ENCODE measurements around the gene WNT5B. TPM values are rescaled to one million over a fixed set of nuclear protein-coding genes. Genes with fewer than 3 reads are reported as not detected.

Gene WNT5B
- total and polyA plus RNA-seq, 9 of the 15 experiments (the other 6 are each of a cell fraction or from before 2014, with no cell fraction given): 0.42 to 16.8 (median 5.4) TPM

GRCh38 chr12:1619587-1619986 is 9.4 kb upstream of the WNT5B start (continued):
- TF ChIP-seq, protein P1, sequence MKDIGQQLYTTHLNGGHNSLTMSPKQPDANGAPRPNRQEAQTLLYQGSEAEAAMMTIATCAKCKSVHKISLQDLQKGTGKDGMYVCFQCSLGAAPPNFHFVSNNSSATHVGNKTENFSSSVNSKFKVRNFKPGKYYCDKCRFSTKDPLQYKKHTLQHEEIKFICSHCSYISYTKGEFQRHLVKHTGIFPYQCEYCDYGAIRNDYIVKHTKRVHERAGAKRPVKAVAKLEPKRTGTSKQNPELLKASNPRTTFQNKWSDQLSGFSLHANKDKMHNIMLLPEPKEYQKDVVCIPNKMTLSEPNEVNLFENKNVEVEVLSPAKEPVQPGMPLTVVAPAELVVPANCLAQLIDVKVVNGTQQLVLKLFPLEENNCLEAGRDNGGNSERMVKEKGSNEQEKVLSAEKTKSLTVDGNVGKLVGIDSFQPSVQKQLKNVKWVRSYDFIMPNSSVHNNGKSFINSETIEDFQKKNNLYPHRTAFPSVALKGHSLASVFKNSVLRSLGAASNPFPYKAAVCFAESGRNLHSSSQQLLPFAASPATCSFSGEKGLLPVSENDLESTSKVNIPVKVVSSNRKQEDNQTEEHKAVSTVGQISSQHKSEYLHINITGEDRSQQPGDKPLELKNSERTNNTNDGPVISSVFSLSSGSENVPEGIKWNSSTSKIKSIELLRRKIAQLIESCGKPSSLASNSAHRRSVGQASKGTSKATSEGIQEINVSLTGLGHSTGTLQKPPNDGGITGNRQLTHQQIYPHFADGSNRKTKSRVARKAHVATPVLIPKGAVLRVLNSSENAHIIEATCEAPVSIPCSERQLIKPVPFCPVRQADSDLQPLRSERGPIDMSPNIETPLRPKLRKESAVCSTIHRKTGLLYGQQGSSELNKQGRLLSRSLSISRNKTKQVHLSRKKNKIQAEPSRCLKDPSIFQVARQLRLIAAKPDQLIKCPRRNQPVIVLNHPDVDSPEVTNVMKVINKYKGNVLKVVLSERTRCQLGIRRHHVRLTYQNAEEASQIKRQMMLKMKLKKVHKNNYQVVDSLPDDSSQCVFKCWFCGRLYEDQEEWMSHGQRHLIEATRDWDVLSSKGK (CRISPR knock-in tag; IDR thresholded peaks at IDR 0.05): no peak
- TF ChIP-seq, protein P2, sequence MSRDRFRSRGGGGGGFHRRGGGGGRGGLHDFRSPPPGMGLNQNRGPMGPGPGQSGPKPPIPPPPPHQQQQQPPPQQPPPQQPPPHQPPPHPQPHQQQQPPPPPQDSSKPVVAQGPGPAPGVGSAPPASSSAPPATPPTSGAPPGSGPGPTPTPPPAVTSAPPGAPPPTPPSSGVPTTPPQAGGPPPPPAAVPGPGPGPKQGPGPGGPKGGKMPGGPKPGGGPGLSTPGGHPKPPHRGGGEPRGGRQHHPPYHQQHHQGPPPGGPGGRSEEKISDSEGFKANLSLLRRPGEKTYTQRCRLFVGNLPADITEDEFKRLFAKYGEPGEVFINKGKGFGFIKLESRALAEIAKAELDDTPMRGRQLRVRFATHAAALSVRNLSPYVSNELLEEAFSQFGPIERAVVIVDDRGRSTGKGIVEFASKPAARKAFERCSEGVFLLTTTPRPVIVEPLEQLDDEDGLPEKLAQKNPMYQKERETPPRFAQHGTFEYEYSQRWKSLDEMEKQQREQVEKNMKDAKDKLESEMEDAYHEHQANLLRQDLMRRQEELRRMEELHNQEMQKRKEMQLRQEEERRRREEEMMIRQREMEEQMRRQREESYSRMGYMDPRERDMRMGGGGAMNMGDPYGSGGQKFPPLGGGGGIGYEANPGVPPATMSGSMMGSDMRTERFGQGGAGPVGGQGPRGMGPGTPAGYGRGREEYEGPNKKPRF (IDR thresholded peaks at IDR 0.05; ENCODE audit: low read depth, low read length): no peak
- TF ChIP-seq RBM22 (IDR thresholded peaks at IDR 0.05; ENCODE audit: low read depth, low read length, poor library complexity, severe bottlenecking): no peak
- TF ChIP-seq GABPA (tag; conservative IDR thresholded peaks at IDR 0.05; ENCODE audit: low read depth): no peak
- peak; percentile 90 for TF ChIP-seq ZNF316 (IDR thresholded peaks at IDR 0.05)
- no peak for TF ChIP-seq HCFC1 (IDR thresholded peaks at IDR 0.05; ENCODE audit: low read depth, low read length)
- TF ChIP-seq DDX20 (tag; IDR thresholded peaks at IDR 0.05; ENCODE audit: low read depth): no peak
- TF ChIP-seq CEBPB (tag; IDR thresholded peaks at IDR 0.05): no peak
- no peak for TF ChIP-seq NR3C1 (CRISPR knock-in tag; IDR thresholded peaks at IDR 0.05)
- TF ChIP-seq ASH1L (IDR thresholded peaks at IDR 0.05; ENCODE audit: borderline replicate concordance, low read depth, partially characterized antibody): no peak
- TF ChIP-seq, protein P3, sequence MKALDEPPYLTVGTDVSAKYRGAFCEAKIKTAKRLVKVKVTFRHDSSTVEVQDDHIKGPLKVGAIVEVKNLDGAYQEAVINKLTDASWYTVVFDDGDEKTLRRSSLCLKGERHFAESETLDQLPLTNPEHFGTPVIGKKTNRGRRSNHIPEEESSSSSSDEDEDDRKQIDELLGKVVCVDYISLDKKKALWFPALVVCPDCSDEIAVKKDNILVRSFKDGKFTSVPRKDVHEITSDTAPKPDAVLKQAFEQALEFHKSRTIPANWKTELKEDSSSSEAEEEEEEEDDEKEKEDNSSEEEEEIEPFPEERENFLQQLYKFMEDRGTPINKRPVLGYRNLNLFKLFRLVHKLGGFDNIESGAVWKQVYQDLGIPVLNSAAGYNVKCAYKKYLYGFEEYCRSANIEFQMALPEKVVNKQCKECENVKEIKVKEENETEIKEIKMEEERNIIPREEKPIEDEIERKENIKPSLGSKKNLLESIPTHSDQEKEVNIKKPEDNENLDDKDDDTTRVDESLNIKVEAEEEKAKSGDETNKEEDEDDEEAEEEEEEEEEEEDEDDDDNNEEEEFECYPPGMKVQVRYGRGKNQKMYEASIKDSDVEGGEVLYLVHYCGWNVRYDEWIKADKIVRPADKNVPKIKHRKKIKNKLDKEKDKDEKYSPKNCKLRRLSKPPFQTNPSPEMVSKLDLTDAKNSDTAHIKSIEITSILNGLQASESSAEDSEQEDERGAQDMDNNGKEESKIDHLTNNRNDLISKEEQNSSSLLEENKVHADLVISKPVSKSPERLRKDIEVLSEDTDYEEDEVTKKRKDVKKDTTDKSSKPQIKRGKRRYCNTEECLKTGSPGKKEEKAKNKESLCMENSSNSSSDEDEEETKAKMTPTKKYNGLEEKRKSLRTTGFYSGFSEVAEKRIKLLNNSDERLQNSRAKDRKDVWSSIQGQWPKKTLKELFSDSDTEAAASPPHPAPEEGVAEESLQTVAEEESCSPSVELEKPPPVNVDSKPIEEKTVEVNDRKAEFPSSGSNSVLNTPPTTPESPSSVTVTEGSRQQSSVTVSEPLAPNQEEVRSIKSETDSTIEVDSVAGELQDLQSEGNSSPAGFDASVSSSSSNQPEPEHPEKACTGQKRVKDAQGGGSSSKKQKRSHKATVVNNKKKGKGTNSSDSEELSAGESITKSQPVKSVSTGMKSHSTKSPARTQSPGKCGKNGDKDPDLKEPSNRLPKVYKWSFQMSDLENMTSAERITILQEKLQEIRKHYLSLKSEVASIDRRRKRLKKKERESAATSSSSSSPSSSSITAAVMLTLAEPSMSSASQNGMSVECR (CRISPR knock-in tag; IDR thresholded peaks at IDR 0.05): no peak
- TF ChIP-seq ZNF24 (IDR thresholded peaks at IDR 0.05): no peak
- no peak for TF ChIP-seq NUFIP1 (IDR thresholded peaks at IDR 0.05; ENCODE audit: partially characterized antibody)
- TF ChIP-seq HOXB6 (CRISPR knock-in tag; IDR thresholded peaks at IDR 0.05; ENCODE audit: borderline replicate concordance): no peak
- TF ChIP-seq ATF1 (CRISPR knock-in tag; IDR thresholded peaks at IDR 0.05): no peak
- no peak for TF ChIP-seq ATF1 (tag; IDR thresholded peaks at IDR 0.05)
- TF ChIP-seq KAT2B (IDR thresholded peaks at IDR 0.05; ENCODE audit: low read depth, low read length): no peak
- no peak for TF ChIP-seq ZNF224 (CRISPR knock-in tag; IDR thresholded peaks at IDR 0.05)

Data from K562 (cell line).